Hepatocyte (in vitro differentiated cells): Measurements from ENCODE around the gene RAB26.

Source experiments
- CTCF ChIP-seq: fragments of 200-600 bp; sonication (generic); IDR thresholded peaks from 2 replicates; pipeline ENCODE4 v1.5.1; 2016; ENCODE audit warnings: antibody characterized with exemption, mild to moderate bottlenecking; ENCODE audit not compliant: poor library complexity
- EZH2 ChIP-seq: fragments of 200-600 bp; sonication (generic); IDR thresholded peaks from 2 replicates; pipeline ENCODE4 v1.6.1; 2016; ENCODE audit warnings: antibody characterized with exemption, mild to moderate bottlenecking, borderline replicate concordance
- EZH2phosphoT487 ChIP-seq: fragments of 200-600 bp; sonication (generic); IDR thresholded peaks from one replicate; pipeline ENCODE4 v1.6.1; 2018; ENCODE audit warnings: antibody characterized with exemption, mild to moderate bottlenecking, low read depth, moderate library complexity; ENCODE audit not compliant: unreplicated experiment, severe bottlenecking

GRCh38 chr16:2177561-2177960, 29.1 kb downstream of the RAB26 start:
- TF ChIP-seq CTCF = no peak
- no peak for TF ChIP-seq EZH2
- no peak for TF ChIP-seq EZH2phosphoT487
